BE2C (cell line): ENCODE data around the gene MAN2B2.

Experiments
- DNase-seq: peaks from one replicate; pipeline ENCODE4 v3.0.0-alpha.2; 2020
- H3K27me3 ChIP-seq: fragments of 250-450 bp; sonication (Bioruptor Pico); 2 replicates; pipeline ENCODE4 v1.5.1; 2020; ENCODE audit warnings: mild to moderate bottlenecking
- H3K36me3 ChIP-seq: fragments of 250-450 bp; sonication (Bioruptor Pico); 2 replicates; pipeline ENCODE4 v1.5.1; 2020; ENCODE audit warnings: mild to moderate bottlenecking
- H3K4me1 ChIP-seq: fragments of 250-450 bp; sonication (Bioruptor Pico); 2 replicates; pipeline ENCODE4 v1.5.1; 2020
- H3K4me3 ChIP-seq: 2 replicates; pipeline ENCODE4 v1.5.1; 2011; ENCODE audit warnings: low read depth, low read length
- H3K9me3 ChIP-seq: fragments of 250-450 bp; sonication (Bioruptor Pico); 2 replicates; pipeline ENCODE4 v1.5.1; 2020
- TF ChIP-seq, protein P1 (sequence below): IDR thresholded peaks from 2 replicates; pipeline ENCODE4 v1.5.1; 2012; ENCODE audit warnings: mild to moderate bottlenecking, low read depth, low read length

Gene MAN2B2

DNA sequence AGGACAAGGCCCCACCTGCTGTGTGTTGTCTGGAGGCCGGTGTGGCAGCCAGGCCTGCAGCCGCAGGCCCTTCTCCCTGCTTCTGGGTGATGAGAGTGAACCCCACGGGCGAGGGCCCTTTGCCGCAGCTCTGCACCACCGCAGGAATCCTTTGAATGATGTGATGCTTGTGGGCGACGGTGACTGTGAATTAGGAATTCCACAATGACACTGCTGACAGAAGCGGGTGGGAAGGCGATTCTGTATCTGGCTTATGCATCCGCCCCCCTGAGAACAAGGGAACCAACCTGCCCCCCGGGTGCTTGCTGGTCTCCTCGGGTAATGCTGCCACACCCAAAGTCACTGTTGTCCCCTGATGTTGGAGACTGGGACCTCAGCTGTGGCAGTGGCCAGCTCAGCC, 19.5 kb upstream of the MAN2B2 start:
- TF ChIP-seq, protein P1, sequence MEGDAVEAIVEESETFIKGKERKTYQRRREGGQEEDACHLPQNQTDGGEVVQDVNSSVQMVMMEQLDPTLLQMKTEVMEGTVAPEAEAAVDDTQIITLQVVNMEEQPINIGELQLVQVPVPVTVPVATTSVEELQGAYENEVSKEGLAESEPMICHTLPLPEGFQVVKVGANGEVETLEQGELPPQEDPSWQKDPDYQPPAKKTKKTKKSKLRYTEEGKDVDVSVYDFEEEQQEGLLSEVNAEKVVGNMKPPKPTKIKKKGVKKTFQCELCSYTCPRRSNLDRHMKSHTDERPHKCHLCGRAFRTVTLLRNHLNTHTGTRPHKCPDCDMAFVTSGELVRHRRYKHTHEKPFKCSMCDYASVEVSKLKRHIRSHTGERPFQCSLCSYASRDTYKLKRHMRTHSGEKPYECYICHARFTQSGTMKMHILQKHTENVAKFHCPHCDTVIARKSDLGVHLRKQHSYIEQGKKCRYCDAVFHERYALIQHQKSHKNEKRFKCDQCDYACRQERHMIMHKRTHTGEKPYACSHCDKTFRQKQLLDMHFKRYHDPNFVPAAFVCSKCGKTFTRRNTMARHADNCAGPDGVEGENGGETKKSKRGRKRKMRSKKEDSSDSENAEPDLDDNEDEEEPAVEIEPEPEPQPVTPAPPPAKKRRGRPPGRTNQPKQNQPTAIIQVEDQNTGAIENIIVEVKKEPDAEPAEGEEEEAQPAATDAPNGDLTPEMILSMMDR: no peak
- Histone ChIP-seq H3K27me3 (peaks cover 34% of the 10 kb centered on the region), H3K4me3 (no peak overlapping the region), H3K36me3 (no peaks in the 10 kb centered on the region), H3K9me3 (peaks cover 4% of the 10 kb centered on the region; the same call in 1 of the 2 replicates), H3K4me1 (no peaks in the 10 kb centered on the region)
- no peak for DNase-seq

DNA sequence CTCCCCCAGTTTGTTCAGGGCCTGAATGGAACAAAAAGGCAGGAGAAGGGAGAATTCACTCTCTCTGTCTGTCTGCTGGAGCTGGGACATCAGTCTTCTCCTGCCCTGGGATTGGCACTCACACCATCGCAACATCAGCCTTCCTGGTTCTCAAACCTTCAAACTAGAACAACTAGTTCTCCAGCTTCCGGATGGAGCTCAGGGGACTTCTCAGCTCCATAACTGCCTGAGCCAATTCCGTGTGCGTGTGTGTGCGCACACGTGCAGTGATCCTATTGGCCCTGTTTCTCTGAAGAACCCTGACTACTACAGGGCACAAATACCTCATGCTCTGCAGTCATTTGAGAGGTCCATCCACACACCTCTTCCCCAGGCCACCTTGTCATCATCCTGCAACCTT, 18.7 kb upstream of the MAN2B2 start:
- no peak for DNase-seq
- peaks cover 41% of the 10 kb centered on the region for H3K27me3 ChIP-seq

DNA sequence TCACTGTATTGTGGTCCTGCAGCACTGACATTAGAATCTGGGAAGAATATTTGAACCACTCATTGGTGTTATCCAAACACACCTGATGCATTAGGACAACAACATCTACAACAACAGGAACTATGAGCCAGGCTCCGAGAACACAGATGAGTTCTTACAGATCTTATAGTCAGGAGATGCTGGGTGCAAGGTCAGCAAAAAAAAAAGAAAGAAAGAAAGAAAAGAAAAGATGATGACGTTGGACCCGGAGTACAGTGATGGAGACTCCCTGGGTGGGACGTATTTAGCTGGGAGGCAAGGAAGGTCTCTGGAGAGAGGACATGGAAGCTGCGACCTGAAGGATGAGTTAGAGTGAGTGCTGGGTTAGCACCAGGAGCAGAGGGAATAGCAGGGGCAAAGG, 17.8 kb upstream of the MAN2B2 start:
- H3K4me1 ChIP-seq: no peaks in the 10 kb centered on the region
- H3K4me3 ChIP-seq: no peak overlapping the region
- DNase-seq: no peak
- no peaks in the 10 kb centered on the region for H3K9me3 ChIP-seq
- H3K36me3 ChIP-seq: no peaks in the 10 kb centered on the region
- H3K27me3 ChIP-seq: peaks cover 50% of the 10 kb centered on the region
- TF ChIP-seq, protein P1: no peak

More for the DNA sequence above, 18.7 kb upstream of the MAN2B2 start:
- Histone ChIP-seq H3K4me1 (no peaks in the 10 kb centered on the region), H3K4me3 (no peak overlapping the region), H3K36me3 (no peaks in the 10 kb centered on the region), H3K9me3 (peaks cover 4% of the 10 kb centered on the region; the same call in 1 of the 2 replicates)
- TF ChIP-seq, protein P1: no peak

DNA sequence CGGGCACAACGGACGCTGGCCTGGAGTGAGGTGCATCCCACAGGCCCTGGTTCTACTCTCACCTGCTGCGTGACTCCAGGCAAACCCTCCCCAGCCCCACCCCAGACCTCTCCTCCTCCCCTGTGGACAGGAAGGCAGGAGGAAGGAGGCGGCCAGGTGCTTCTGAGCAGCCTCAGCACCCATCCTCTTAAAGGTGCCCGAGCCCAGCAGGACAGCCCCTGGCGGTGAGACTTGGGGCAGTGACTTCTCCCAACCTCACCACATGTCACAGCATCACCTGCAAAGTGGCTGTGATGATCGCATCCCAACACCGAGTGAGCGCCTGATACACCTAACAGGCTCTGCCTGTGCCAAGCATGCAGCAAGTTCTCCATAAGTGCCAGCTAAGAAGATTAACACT, 17.1 kb upstream of the MAN2B2 start:
- H3K4me1 ChIP-seq: no peaks in the 10 kb centered on the region
- H3K4me3 ChIP-seq: no peak overlapping the region
- DNase-seq: no peak
- H3K27me3 ChIP-seq: peaks cover 56% of the 10 kb centered on the region
- TF ChIP-seq, protein P1: no peak
- H3K36me3 ChIP-seq: no peaks in the 10 kb centered on the region
- H3K9me3 ChIP-seq: no peaks in the 10 kb centered on the region

DNA sequence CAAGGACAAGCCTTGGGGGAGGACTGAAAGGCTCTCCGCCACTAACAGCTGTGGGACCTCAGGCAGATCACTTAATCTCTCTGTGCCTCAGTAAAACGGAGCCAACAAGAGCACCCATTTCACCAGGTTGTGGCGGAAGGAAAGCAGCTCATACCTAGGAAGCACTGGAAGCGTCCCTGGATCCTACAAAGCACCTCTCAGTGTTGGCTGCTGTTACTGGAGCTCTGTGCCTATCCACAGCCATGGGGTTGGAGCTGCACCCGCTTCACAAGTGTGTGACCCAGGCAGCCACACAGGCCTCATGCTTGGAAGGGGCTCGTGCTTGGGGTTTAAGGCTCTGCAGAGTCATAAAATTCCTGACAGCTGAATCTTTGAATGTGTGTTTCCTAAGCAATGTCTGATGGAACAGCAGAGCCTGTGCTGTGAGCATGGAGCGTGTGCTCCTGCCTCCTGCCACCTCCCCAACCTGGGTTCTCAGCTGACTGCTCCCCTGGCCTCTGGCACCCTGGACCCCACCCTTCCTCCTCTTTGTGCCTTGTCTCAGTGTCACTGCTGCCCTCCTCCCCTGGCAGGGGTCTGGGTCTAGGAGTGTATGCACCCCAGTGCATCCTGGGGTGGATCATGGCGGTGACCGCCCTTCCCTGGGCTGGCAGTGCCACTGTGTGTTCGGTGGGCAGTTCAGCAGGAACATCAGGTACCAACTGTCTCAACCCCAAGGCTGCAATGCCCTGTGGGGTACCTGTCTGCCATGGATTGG, 14.4 kb upstream of the MAN2B2 start:
- H3K4me3 ChIP-seq: no peak overlapping the region
- DNase-seq: no peak
- TF ChIP-seq, protein P1: no peak
- H3K36me3 ChIP-seq: no peaks in the 10 kb centered on the region
- H3K4me1 ChIP-seq: no peaks in the 10 kb centered on the region
- H3K9me3 ChIP-seq: no peaks in the 10 kb centered on the region
- peaks cover 78% of the 10 kb centered on the region for H3K27me3 ChIP-seq

DNA sequence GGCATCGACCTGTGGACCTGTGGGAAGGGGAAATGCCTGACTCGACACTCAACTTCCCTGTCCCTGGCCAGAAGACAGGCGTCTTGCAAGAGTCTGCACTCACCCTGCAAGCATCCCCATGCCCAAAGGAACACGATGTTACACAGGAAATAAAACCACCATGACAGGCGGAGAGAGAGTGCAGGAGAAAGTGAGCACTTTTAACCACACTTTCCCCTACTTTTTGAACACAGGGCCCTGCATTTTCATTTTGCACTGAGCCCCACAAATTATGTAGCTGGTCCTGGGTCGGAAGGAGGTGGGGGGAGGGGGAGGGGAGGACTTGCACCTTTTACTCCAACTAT, 13.8 kb upstream of the MAN2B2 start:
- Histone ChIP-seq H3K36me3 (no peaks in the 10 kb centered on the region), H3K4me3 (no peak overlapping the region), H3K27me3 (peaks cover 78% of the 10 kb centered on the region), H3K4me1 (no peaks in the 10 kb centered on the region), H3K9me3 (no peaks in the 10 kb centered on the region)
- TF ChIP-seq, protein P1: no peak
- DNase-seq: no peak
